GM06990 (cell line): Measurements from ENCODE around the gene LDLRAD4.

Experiments used
- DNase-seq: peaks from one replicate; pipeline ENCODE4 v3.0.0-alpha.2; 2011; ENCODE audit not compliant: insufficient read length; ENCODE audit errors: extremely low read depth
- H3K27me3 ChIP-seq: replicated peaks from 2 replicates; pipeline ENCODE4 v1.6.0; 2011; ENCODE audit warnings: low read length; ENCODE audit not compliant: control insufficient read depth, insufficient read depth
- H3K36me3 ChIP-seq: 2 replicates; pipeline ENCODE4 v1.5.1; 2011; ENCODE audit warnings: low read length; ENCODE audit not compliant: control insufficient read depth, insufficient read depth
- H3K4me3 ChIP-seq: replicated peaks from 2 replicates; pipeline ENCODE4 v1.5.1; 2011; ENCODE audit warnings: low read depth, mild to moderate bottlenecking, control low read depth, low read length
- CTCF ChIP-seq: IDR thresholded peaks from 2 replicates; pipeline ENCODE4 v1.5.1; 2011; ENCODE audit warnings: low read length, control low read depth, mild to moderate bottlenecking, inconsistent platforms; ENCODE audit not compliant: insufficient read depth, poor library complexity, severe bottlenecking

Gene LDLRAD4

GRCh38 chr18:13374468-13375301 lies 156.1 kb downstream of the LDLRAD4 start:
- Histone ChIP-seq H3K4me3 (no peak overlapping the region), H3K27me3 (no peaks in the 10 kb centered on the region), H3K36me3 (no peaks in the 10 kb centered on the region)
- TF ChIP-seq CTCF, result no peak
- no peak for DNase-seq

GRCh38 chr18:13375302-13376255 lies 157.0 kb downstream of the LDLRAD4 start:
- no peaks in the 10 kb centered on the region for H3K27me3 ChIP-seq
- no peaks in the 10 kb centered on the region for H3K36me3 ChIP-seq
- TF ChIP-seq CTCF, result no peak
- DNase-seq, result peak; percentile 43
- H3K4me3 ChIP-seq, result no peak overlapping the region

- TF ChIP-seq CTCF, result no peak
- Histone ChIP-seq H3K4me3 (no peak overlapping the region), H3K27me3 (no peaks in the 10 kb centered on the region), H3K36me3 (no peaks in the 10 kb centered on the region)
- DNase-seq, result no peak
These were observed 157.8 kb downstream of the LDLRAD4 start for GRCh38 chr18:13376298-13376840.

DNA sequence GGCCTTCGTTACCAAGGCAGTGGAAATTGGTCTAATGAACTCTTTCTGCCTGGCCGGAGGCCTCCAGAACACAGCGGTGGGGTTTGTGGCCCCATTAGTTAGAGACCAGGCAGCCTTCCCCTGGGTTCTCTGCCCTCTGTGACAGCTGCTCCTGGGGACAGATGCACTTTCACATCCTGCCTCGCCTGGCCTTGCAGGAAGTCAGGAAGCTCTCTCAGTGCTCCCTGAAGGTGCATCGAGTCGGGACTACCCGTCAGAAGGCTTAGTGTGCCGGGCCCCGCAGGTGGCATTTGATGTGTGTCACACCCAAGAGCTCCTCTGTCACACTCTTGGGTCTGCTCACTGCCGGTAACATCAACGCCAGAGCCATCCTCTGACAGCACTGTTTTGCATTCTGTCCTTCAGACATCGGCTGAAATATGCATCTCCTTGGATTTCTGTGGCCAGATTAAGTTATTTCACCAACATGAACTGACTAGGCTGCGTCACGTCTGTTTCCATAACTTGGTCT lies 158.3 kb downstream of the LDLRAD4 start:
- no peaks in the 10 kb centered on the region for H3K27me3 ChIP-seq
- no peak for TF ChIP-seq CTCF
- no peak for DNase-seq
- H3K4me3 ChIP-seq, result no peak overlapping the region
- H3K36me3 ChIP-seq, result no peaks in the 10 kb centered on the region

- no peak for DNase-seq
- Histone ChIP-seq H3K4me3 (no peak overlapping the region), H3K27me3 (no peaks in the 10 kb centered on the region), H3K36me3 (no peaks in the 10 kb centered on the region)
- no peak for TF ChIP-seq CTCF
These were observed 158.9 kb downstream of the LDLRAD4 start for GRCh38 chr18:13377496-13377895.
